Transverse colon (tissue), 4 donors: ENCODE data around the gene NFASC. TPM values are rescaled to one million over a fixed set of nuclear protein-coding genes. Genes with fewer than 3 reads are reported as not detected.

Experiments
- DNase-seq: peaks from one replicate; pipeline ENCODE4 v3.0.0-alpha.2; 2019
- H3K27ac ChIP-seq, 4 donors: fragments of 200-600 bp; sonication (generic); 2 replicates each; pipeline ENCODE4 v1.5.1; 2016 to 2018; ENCODE audit warnings: inconsistent platforms in 4 of 4
- H3K27me3 ChIP-seq: fragments of 200-600 bp; sonication (generic); 2 replicates; pipeline ENCODE4 v1.5.1; 2017; ENCODE audit warnings: inconsistent platforms
- H3K36me3 ChIP-seq, 4 donors: fragments of 200-600 bp; sonication (generic); 2 replicates each; pipeline ENCODE4 v1.5.1; 2017 to 2019; ENCODE audit warnings: inconsistent platforms in 4 of 4
- H3K4me1 ChIP-seq, 4 donors: fragments of 200-600 bp; sonication (generic); 2 replicates each; pipeline ENCODE4 v1.5.1; 2017 to 2020; ENCODE audit warnings: inconsistent platforms in 4 of 4
- H3K4me3 ChIP-seq, 4 donors: fragments of 200-600 bp; sonication (generic); 1 replicate in 1 of 4; 2 replicates in 3 of 4; pipeline versions ENCODE4 v1.5.1 to v1.6.1; 2017 to 2019; ENCODE audit warnings: inconsistent platforms in 4 of 4
- H3K9me3 ChIP-seq, 2 donors: fragments of 200-600 bp; sonication (generic); 2 replicates each; pipeline ENCODE4 v1.5.1; 2017 to 2019; ENCODE audit warnings: inconsistent platforms in 2 of 2
- CTCF ChIP-seq, 5 experiments: fragments of 200-600 bp in 3 of 5; fragments of 450-650 bp in 2 of 5; sonication (generic) in 3 of 5; IDR thresholded peaks; 1 replicate in 2 of 5; 2 replicates in 3 of 5; pipeline ENCODE4 v1.5.1; 2016 to 2017; ENCODE audit warnings: antibody characterized with exemption in 5 of 5, inconsistent platforms in 3 of 5, mild to moderate bottlenecking in 2 of 5, moderate library complexity in 1 of 5
- EP300 ChIP-seq: sonication (generic); formaldehyde crosslinking; IDR thresholded peaks from one replicate; pipeline ENCODE4 v1.6.1; 2017; ENCODE audit warnings: antibody characterized with exemption, low read depth
- POLR2A ChIP-seq: fragments of 450-650 bp; IDR thresholded peaks from one replicate; pipeline ENCODE4 v1.6.1; 2016; ENCODE audit warnings: antibody characterized with exemption, mild to moderate bottlenecking, moderate library complexity
- POLR2AphosphoS5 ChIP-seq, 3 donors: sonication (generic); formaldehyde crosslinking; IDR thresholded peaks; one replicate each; pipeline ENCODE4 v1.6.1; 2016; ENCODE audit warnings: antibody characterized with exemption in 3 of 3
- WGBS, 2 donors: methylation state at CpG; one replicate each; pipeline ENCODE4 v1.1.5; 2018; ENCODE audit warnings: low coverage in 1 of 2; 5-methylcytosine and 5-hydroxymethylcytosine counted together
- in situ Hi-C, 4 donors: fragments of 200-750 bp; cut with MboI; loops; one replicate each; pipeline versions ENCODE4 v1.15.0 to v1.15.1; 2017; ENCODE audit warnings: low sequenced_read_pairs in 3 of 4, low pct_ligation_motif_present in 1 of 4, low pct_unique_long_range_greater_than_20kb in 1 of 4
- intact Hi-C: fragments of 100-400 bp; cut with DNase I; formaldehyde crosslinking; loops from one replicate; pipeline ENCODE4 v1.15.1; 2023; ENCODE audit warnings: low total_unique reads
- total RNA-seq, 4 donors: library from RNA; depleted of rRNA; stranded (reverse); fragments of >200 nt; gene quantifications; one replicate each; pipeline ENCODE4 v1.1.0, GENCODE V29; 2016

Gene NFASC
- total RNA-seq, 4 donors from 2014 or later: 11.3 to 48.8 (median 13.4) TPM

- TF ChIP-seq EP300 (no peak), POLR2A (no peak), CTCF (IDR thresholded peaks at IDR 0.05) (no peak), POLR2AphosphoS5 (IDR thresholded peaks at IDR 0.05) (no peak)
- in situ Hi-C loops: no loop called here
- 93% methylated on average over 12 of the region's 12 CpGs; no CpG with 5 or more reads in 1 of the 2 donors for WGBS, 2 donors
- H3K27me3 ChIP-seq: no peaks in the 10 kb centered on the region
- intact Hi-C loops: no loop called here
- peaks cover 0 to 6% (median 0%) of the 10 kb centered on the region in 4 donors for H3K4me1 ChIP-seq
- H3K4me3 ChIP-seq: no peak overlapping the region
- no peaks in the 10 kb centered on the region for H3K9me3 ChIP-seq
- no peak overlapping the region for H3K27ac ChIP-seq
- H3K36me3 ChIP-seq: no peaks in the 10 kb centered on the region
- DNase-seq: no peak
Measured at GRCh38 chr1:205009670-205010069, 139.0 kb downstream of the NFASC start.

GRCh38 chr1:205012391-205013140 is 141.9 kb downstream of the NFASC start:
- Histone ChIP-seq H3K27me3 (no peaks in the 10 kb centered on the region), H3K9me3 (no peaks in the 10 kb centered on the region), H3K27ac (no peak overlapping the region), H3K36me3 (no peaks in the 10 kb centered on the region), H3K4me3 (no peak overlapping the region), H3K4me1 (peaks cover 0 to 6% (median 0%) of the 10 kb centered on the region in 4 donors)
- no peak for DNase-seq
- 70 to 75% methylated on average over 3 to 13 of the region's 13 CpGs for WGBS, 2 donors
- intact Hi-C loops: no loop called here
- in situ Hi-C loops: no loop called here
- TF ChIP-seq EP300: no peak
- no peak for TF ChIP-seq CTCF (IDR thresholded peaks at IDR 0.05)
- no peak for TF ChIP-seq POLR2AphosphoS5 (IDR thresholded peaks at IDR 0.05)
- no peak for TF ChIP-seq POLR2A

GRCh38 chr1:205013683-205014367 is 143.2 kb downstream of the NFASC start:
- DNase-seq: no peak
- 0 to 27% methylated on average over 2 to 6 of the region's 6 CpGs for WGBS, 2 donors
- Histone ChIP-seq H3K4me3 (no peak overlapping the region), H3K27ac (no peak overlapping the region), H3K4me1 (peaks cover 0 to 6% (median 0%) of the 10 kb centered on the region in 4 donors), H3K27me3 (no peaks in the 10 kb centered on the region), H3K36me3 (no peaks in the 10 kb centered on the region), H3K9me3 (no peaks in the 10 kb centered on the region)
- TF ChIP-seq POLR2AphosphoS5 (IDR thresholded peaks at IDR 0.05) (no peak), CTCF (IDR thresholded peaks at IDR 0.05) (no peak), EP300 (no peak), POLR2A (no peak)
- intact Hi-C loops: no loop called here
- in situ Hi-C loops: no loop called here

GRCh38 chr1:205014783-205015182 is 144.1 kb downstream of the NFASC start:
- TF ChIP-seq POLR2AphosphoS5 (IDR thresholded peaks at IDR 0.05) (no peak), POLR2A (no peak), EP300 (no peak), CTCF (IDR thresholded peaks at IDR 0.05) (no peak)
- intact Hi-C loops (no loop called here), in situ Hi-C loops (no loop called here)
- 72% methylated on average over 10 of the region's 10 CpGs; no CpG with 5 or more reads in 1 of the 2 donors for WGBS, 2 donors
- Histone ChIP-seq H3K27me3 (no peaks in the 10 kb centered on the region), H3K27ac (no peak overlapping the region), H3K36me3 (no peaks in the 10 kb centered on the region), H3K9me3 (no peaks in the 10 kb centered on the region), H3K4me3 (no peak overlapping the region), H3K4me1 (peaks cover 0 to 6% (median 0%) of the 10 kb centered on the region in 4 donors)
- no peak for DNase-seq
